GM21825 (cell line): ENCODE measurements around the gene ZNF620.
A peak's percentile ranks its signal among the peaks of the same experiment; 100 is the strongest.
"Not testable (repeated sequence)": the region's sequence is repeated elsewhere in the genome, so short reads cannot be mapped to it uniquely, and the experiment has no call there.

Source experiments
- ATAC-seq: cut with Tn5 transposase; IDR thresholded peaks from one replicate; pipeline ENCODE4 v1.9.1; 2021; ENCODE audit warnings: mild to moderate bottlenecking, moderate library complexity; ENCODE audit not compliant: unreplicated experiment

ZNF620 gene

DNA sequence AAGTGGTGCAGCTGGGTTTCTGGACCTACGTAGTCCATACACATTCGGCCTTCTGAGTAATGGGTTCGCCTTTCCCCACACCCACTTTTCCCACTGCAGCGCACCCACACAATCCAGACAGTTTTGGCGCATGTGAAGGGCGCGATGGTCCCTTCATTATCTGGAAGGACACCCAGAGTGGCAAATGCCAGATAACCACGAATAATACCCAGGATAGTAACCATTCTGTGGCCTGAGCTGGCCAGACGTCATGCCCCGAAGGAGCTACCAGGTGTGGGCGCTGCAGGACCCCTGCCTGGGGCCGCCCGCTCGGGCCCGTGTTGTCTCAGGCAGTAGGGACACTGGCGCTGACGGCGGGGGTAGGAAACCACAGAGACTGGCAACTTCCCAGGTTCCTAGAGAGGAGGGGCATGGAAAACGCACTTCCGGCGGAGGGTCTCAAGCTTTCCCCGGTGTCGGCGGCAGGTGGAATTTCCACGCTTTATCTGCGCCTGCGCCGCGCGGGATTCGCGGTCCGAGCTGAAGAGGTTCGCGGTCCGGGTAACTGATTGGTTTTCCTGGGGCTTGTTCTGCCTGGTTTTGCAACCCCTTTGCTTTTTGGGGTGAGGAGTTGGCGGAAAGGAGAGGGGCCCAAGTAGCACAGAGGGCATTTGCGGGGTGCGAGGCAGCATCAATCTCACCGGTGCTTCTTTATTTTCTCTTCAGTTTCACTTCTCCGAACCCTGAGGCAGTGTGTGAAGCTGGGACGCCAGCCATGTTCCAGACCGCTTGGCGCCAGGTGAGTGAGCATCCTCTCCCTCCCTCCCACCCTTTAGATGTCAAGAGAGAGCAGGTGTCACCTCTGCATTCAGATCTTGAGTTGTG lies at the start of gene ZNF620:
Gene ZNF620, plus strand, starts transcription at position 441 of the 864 bp plus-strand sequence. Its CDS starts 314 bp downstream, at position 755.
- peak; percentile 68 for ATAC-seq

DNA sequence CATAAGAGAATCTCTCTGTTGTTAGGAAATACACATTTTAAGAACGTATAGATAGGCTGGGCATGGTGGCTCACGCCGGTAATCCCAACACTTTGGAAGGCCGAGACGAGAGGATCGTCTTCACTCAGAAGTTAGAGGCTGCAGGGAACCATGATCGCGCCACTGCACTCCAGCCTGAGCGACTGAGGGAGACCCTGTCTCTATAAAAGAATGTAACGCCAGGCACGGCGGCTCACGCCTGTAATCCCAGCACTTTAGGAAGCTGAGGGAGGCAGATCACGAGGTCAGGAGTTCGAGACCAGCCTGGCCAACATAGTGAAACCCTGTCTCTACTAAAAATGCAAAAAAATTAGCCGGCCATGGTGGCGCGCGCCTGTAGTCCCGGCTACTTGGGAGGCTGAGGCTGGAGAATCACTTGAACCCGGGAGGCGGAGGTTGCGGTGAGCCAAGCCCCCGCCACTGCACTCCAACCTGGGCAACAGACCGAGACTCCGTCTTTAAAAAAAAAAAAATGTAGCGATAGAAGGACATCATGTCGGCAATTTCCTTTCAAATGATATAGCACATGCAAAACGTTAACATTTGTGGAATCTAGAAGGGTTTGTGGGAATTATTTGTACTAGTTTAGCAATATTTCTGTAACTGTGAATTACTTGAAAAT lies 49.4 kb upstream of the ZNF620 start:
- no peak for ATAC-seq

DNA sequence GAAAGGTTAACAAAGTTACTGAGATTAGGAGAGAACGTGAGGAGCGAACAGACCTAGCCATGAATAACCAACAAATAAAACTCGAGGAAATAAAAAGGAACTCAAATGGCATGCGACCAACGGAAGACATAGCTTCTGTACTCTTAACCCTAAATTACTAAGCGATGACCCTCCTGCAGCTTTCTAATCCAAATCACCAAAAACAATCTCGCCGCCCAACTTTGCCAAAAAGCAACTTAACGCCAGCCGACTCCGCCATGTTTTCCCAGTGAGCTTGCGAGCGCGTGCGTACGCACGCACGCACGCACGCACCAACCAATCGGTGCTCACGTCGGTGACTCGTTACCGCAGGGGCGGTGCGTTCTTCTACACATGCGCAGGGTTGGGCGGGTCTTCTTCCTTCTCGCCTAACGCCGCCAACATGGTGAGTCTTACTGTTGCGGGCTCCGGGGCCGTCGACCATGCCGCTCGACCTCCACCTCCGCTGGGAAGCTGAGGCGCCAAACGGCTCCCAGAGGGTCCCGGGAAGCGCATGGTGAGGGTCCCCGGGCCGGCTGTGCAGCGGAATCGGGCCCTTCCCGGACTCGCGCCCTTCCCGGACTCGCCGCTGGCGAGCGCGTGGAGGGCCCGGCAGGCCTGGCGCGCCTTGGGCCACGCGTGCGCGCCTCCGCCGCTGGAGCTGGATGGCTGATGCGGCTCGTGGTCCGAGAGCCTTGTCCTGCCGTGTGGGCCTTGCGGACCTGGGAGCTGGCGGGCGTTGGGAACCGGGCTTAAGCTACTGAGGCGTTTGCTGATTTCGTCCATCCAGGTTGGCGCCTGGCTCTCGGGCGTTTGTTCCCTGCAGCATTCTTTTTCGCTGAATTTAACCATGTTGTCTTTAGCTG lies 48.7 kb upstream of the ZNF620 start, which contains the start of gene RPL14:
Gene RPL14, plus strand, starts transcription at position 400 of the 884 bp plus-strand sequence. Its CDS starts 133 bp downstream, at position 533.
- peak; percentile 67 for ATAC-seq

DNA sequence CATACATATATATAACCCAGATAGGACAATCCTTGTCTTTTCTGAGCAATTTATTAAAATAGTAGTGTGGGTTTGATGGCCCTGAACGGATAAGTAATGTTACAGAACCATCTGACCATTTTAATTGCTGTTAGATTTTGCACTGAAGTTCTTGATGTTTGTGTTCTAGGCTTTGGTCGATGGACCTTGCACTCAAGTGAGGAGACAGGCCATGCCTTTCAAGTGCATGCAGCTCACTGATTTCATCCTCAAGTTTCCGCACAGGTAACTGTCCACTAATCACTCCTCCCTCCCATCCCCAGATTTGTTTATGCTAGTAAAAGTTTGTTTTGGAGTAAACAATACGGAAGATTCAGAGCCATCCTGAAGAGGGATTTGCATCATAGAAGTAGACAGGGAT lies 47.4 kb upstream of the ZNF620 start:
- no peak for ATAC-seq

DNA sequence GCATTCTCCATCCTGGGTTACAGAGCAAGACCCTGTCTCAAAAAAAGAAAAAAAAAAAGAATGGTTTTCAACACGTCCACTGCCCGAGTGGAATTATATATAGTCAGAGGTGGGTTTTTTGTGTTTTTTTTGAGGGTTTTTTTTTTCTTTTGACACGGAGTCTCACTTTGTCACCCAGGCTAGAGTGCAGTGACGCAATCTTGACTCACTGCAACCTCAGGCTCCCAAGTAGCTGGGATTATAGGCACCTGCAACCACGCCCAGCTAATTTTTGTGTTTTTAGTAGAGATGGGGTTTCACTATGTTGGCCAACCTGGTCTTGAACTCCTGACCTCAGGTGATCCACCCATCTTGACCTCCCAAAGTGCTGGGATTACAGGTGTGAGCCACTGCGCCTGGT lies 45.4 kb upstream of the ZNF620 start:
- not testable (repeated sequence) for ATAC-seq

DNA sequence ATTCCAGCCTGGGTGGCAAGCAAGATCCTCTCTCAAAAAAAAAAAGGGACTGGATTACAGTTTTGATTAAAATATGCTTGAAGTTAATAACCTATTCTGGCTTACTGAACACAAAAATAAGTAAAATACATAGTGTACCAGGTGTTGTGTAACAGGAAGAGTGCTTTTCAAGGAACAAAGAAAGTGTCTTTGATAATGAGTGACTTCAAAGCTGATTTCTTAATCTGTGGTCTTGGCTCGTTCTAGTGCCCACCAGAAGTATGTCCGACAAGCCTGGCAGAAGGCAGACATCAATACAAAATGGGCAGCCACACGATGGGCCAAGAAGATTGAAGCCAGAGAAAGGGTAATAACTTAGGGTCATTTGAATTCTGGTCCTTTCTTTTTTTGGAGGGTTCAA lies 44.7 kb upstream of the ZNF620 start:
- no peak for ATAC-seq

DNA sequence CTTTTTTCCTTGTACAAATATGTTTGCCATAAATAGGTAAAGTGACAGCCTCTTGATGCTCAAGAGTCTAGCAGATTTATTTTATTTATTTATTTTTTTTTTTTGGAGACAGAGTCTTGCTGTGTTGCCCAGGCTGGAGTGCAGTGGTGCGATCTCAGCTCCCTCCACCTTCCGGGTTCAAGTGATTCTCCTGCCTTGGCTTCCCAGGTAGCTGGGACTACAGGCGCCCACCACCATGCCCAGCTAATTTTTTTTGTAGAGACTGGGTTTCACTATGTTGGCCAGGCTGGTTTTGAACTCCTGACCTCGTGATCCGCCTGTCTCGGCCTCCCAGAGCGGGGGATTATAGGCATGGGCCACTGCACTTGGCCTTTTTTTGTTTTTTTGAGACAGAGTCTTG lies 43.0 kb upstream of the ZNF620 start:
- not testable (repeated sequence) for ATAC-seq

DNA sequence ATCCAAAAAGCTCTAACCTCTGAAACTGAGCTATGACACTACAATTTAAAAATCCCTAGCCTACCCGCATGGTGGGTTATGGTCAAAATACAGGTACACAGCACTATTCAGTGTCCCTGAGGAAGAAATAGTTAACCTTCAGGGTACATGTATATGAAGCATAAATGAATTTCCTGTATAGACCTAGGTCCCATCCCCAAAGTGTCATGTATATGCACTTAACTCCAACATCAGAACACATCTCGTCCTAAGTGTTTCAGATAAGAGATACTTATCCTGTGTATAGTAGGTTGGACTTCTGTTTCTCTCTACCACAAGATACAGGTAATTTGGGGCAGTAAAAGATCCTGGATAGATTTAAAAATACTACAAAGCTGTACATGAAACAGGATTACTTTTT lies 42.3 kb upstream of the ZNF620 start:
- ATAC-seq = no peak

DNA sequence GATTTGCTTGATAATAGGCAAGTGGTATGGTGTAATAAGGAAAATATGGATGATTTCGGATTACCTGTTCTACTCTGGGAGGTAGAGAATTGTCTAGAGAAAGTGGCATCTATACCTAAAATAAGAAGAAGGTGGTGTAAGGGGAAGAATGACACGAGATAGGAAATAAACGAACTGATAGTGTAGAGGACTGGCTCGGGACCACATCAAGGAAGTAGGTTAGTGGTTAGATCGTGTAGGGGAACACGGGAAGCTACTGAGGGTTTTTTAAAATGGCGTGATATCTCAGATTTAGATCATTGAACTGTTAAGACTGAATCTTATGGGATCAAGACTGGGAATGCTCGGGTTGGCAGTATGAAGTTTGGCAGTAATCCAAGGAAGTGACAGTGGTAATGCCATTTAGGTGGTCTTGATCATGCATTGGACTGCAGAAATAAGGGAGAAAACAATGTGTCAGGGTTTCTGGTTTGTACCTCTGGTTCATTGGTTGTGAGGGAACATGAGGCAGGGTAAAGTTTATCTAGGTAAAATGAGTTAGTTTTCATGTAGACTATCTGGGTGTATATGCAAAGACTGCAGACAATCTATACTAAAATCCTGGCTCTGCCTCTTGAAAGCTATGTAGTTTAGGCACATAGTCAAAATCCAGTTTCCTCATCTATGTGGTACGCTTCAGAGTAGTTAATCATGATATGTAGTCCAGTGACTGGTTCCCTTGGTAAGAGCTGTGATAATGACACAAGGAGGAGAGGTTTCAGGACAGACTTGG lies 41.3 kb upstream of the ZNF620 start:
- ATAC-seq = no peak

DNA sequence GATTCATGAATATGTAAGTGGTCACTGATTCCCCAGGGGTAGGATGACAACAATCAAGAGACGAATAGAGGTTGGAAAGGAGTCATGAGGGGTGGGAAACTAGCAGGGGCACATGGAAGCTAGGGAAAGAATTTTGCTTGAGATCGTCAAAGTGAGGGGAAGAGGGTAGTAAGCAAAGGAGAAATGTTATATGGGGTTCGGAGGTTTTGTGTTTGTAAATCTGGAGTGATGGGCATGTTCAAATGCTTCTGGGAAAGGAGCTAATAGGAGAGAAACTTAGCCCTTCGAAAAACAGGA lies 40.8 kb upstream of the ZNF620 start:
- ATAC-seq = no peak

DNA sequence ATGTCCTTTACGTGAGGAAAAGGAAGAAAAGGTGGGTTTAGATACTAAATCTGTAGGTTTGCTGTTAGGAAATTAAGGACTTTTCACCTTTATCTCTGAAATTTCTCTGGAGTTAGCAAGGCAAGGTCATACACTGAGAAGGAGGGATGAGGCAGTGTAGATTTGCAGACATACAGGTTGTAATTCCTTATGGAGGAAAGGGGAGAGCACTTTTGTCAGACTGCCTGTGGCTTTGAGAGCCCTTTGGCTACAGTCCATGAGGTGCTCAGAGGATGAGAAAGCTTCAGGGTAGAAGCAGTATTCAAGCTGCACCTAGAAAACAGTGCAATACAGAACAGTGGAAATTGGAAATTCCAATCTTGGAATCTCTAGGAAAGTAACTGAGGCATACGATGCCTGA lies 40.4 kb upstream of the ZNF620 start:
- ATAC-seq = no peak

DNA sequence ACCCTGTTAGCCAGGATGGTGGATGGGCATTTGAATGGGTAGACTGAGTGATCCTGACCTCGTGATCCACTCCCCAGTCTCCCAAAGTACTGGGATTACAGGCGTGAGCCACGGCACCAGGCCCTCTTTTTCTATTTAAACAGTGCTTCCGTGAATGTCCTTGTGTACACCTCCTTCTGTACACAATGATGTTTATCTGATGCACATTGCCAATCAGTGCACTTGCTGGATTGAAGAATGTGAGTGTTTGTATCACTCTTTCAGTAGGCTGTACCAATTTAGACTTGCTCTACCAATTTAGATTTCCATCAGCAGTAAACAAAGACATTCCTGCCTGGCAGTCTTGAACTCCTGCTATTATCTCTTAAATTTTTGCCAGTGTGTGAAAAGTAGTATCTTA lies 37.8 kb upstream of the ZNF620 start:
- ATAC-seq = no peak

DNA sequence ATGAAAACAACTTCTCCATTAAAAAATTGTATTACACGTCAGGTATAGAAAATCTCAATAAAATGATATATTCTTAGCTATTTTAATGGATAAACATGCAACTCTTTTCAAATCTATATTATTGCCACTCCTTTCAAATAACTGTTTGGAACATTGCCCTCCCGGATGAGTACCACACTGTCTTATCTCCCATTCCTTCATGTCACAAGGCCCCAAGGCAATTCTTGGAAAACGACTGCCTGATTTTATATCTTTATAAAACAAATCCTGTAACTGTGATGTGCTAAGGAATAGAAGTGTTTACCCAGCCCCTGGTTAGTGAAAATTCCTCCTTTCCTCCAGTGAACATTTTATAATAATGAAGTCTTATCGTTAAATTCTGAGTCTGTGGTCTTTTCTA lies 35.1 kb upstream of the ZNF620 start:
- no peak for ATAC-seq

DNA sequence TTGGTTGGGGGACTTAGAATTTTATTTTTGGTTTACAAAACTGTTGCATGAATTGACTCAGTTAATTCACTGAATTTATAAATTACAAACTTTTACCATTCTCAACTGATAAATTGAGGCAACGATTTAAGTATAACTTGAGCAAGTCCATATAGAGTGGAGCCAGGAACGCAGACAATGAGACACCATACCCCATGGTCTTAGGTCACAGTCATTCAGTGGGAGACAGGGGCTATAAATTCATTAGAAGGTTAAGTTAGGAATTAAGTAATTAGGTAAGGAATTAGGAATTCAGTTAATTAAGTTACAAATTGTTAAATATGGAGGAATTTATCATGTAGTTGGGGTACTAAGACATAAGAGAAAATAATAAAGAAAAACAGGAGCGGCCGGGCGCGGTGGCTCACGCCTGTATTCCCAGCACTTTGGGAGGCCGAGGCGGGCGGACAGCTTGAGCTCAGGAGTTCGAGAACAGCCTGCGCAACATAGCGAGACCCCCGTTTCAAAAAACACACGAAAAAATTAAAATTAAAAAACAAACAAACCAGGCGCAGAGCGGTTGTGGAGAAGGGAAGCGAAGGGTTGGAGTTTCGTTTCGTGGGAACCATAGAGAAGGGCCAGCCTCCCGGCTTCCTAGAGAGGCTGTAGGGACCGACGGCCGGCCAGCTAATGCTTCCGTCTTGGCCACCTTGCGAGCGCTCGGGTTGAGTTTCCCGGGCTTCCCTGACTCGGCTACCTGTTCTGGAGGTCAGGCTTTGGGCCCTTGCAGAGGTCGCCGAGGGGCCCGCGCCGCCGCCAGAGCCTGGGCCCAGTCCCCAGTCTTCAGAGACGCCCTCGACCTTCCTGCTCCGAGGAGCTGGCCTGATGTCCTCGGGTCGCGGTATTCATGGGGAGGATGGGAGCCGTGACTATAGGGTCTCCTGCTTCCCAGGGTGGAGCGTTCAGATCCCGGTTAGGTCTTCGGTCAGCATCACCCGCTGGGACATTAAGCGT lies 29.1 kb upstream of the ZNF620 start, which contains the start of gene ZNF619:
Gene ZNF619, plus strand, starts transcription at position 645 of the 993 bp plus-strand sequence. CDS start 858 bp downstream, outside the sequence.
- ATAC-seq = peak; percentile 79

DNA sequence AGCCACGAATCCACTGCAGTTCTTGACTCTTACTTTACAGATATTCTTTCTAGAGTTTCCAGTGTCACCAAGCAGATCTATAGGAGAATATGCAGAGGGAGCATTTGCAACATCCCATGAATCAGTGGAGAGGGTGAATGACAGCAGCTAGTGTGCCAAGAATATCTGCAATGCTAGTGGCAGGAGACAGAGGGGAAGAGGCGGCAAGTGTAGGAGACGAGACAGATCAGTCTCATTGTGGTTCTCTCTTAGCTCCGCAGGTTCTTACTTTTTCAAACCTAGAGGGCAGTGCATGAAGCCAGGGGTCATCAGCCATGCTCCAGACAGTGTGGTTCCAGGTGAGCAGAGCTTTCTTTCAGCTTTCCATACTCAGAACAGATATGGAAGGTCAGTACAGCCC lies 28.2 kb upstream of the ZNF620 start:
- no peak for ATAC-seq

DNA sequence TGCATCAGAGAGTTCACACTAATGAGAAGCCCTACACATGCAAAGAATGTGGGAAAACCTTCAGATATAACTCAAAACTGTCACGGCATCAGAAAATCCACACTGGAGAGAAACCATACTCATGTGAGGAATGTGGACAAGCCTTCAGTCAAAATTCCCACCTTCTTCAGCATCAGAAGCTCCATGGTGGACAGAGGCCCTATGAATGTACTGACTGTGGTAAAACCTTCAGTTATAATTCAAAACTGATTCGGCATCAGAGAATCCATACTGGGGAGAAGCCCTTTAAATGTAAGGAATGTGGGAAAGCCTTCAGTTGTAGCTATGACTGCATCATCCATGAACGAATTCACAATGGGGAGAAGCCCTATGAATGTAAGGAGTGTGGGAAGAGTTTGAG lies 18.7 kb upstream of the ZNF620 start:
- no peak for ATAC-seq

DNA sequence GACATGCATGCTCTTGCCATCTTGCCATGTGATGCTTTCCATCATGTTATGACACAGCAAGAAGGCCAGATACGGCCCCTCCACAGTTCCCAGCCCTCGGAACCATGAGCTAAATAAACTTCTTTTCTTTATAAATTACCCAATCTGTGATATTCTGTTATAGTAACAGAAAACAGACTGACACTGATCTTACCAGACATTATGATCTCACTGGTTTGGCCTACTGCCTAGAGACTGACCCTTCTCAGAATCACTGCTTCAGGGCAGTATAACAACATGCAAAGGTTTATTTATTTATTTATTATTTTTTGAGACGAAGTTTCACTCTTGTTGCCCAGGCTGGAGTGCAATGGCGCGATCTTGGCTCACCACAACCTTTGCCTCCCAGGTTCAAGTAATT lies 14.9 kb upstream of the ZNF620 start:
- ATAC-seq = no peak

DNA sequence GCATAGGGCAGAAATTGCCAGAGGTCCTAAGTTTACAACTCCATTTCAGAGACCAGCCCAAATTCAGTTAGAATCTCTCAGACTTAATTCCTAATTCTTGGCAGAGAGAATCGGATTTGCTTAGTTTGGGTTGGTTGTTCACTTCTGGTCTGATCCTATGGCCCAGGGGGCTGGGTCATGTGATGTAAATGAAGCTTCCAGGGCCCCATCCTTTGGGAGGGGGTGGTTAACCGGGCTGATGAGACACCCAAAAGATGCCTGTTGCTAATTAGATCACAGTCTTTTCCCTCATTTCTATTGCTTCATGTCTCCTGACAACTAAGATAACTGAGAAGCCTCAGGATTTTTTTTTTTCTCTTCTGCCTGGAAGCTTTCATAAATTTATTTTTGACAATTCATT lies 11.1 kb upstream of the ZNF620 start:
- ATAC-seq = no peak

DNA sequence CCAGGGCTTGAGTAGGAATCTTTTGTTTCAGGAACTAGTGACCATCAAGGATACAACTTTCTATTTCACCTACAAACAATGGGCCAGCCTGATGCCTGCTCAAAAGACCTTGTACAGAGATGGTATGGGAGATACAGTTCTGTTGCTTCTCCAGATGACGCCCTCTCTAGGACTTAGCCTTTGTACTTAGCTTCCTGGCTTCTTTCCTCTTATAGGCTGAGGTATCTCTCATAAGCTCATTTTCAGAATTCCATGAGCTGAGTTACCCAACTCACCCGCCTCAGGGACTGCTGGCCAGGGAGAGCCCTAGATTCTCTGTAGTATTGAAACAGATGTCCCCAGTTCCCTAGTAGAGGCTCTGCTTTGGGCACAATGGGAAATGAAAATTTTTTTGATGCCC lies 8.6 kb upstream of the ZNF620 start:
- no peak for ATAC-seq
